ENCODE data around the gene PEBP1.
"Not testable (repeated sequence)": the region's sequence is repeated elsewhere in the genome, so short reads cannot be mapped to it uniquely, and the experiment has no call there.

PEBP1 gene

GRCh38 chr12:118135788-118136558 is at the start of gene PEBP1:
PEBP1 (plus strand) TSS chr12:118136124; CDS start chr12:118136210, 86 bp downstream.
- peak; percentile 82 to 84 for DNase-seq (ENCODE audit: low read depth in 2 of 2)

GRCh38 chr12:118089782-118090181 is 46.1 kb upstream of the PEBP1 start:
- no peak for DNase-seq (ENCODE audit: low read depth in 2 of 2)

- DNase-seq (ENCODE audit: low read depth in 2 of 2) = no peak
Observed at GRCh38 chr12:118094039-118094438, 41.9 kb upstream of the PEBP1 start.

GRCh38 chr12:118098401-118098800 is 37.5 kb upstream of the PEBP1 start:
- no peak for DNase-seq (ENCODE audit: low read depth in 2 of 2)

GRCh38 chr12:118098911-118099671 is 36.8 kb upstream of the PEBP1 start:
- no peak for DNase-seq (ENCODE audit: low read depth in 2 of 2)

GRCh38 chr12:118101051-118101450 is 34.9 kb upstream of the PEBP1 start:
- DNase-seq (ENCODE audit: low read depth in 2 of 2) = no peak

- no peak for DNase-seq (ENCODE audit: low read depth in 2 of 2)
Observed at GRCh38 chr12:118102070-118102469, 33.9 kb upstream of the PEBP1 start.

- DNase-seq (ENCODE audit: low read depth in 2 of 2) = no peak
Observed at GRCh38 chr12:118102609-118103008, 33.3 kb upstream of the PEBP1 start.

- no peak for DNase-seq (ENCODE audit: low read depth in 2 of 2)
Observed at GRCh38 chr12:118103201-118103600, 32.7 kb upstream of the PEBP1 start.

GRCh38 chr12:118103601-118104382 is 32.1 kb upstream of the PEBP1 start, which contains the start of gene VSIG10:
VSIG10 (minus strand) TSS chr12:118104011; CDS start chr12:118103671, 340 bp downstream.
- DNase-seq (ENCODE audit: low read depth in 2 of 2) = no peak

GRCh38 chr12:118107011-118107410 is 28.9 kb upstream of the PEBP1 start:
- no peak for DNase-seq (ENCODE audit: low read depth in 2 of 2)

GRCh38 chr12:118107694-118108093 is 28.2 kb upstream of the PEBP1 start:
- DNase-seq (ENCODE audit: low read depth in 2 of 2) = no peak

- no peak for DNase-seq (ENCODE audit: low read depth in 2 of 2)
Observed at GRCh38 chr12:118109088-118109487, 26.8 kb upstream of the PEBP1 start.

- DNase-seq (ENCODE audit: low read depth in 2 of 2) = no peak
Observed at GRCh38 chr12:118119449-118119879, 16.5 kb upstream of the PEBP1 start.

GRCh38 chr12:118120579-118121363 is 15.2 kb upstream of the PEBP1 start:
- peak; percentile 19 to 40 for DNase-seq (ENCODE audit: low read depth in 2 of 2)

- no peak for DNase-seq (ENCODE audit: low read depth in 2 of 2)
Observed at GRCh38 chr12:118122264-118122663, 13.7 kb upstream of the PEBP1 start.

- DNase-seq (ENCODE audit: low read depth in 2 of 2) = no peak
Observed at GRCh38 chr12:118124333-118124874, 11.5 kb upstream of the PEBP1 start.

- DNase-seq (ENCODE audit: low read depth in 2 of 2) = no peak
Observed at GRCh38 chr12:118125743-118126118, 10.2 kb upstream of the PEBP1 start.

- no peak for DNase-seq (ENCODE audit: low read depth in 2 of 2)
Observed at GRCh38 chr12:118126119-118126757, 9.7 kb upstream of the PEBP1 start.

- no peak for DNase-seq (ENCODE audit: low read depth in 2 of 2)
Observed at GRCh38 chr12:118127867-118128266, 8.1 kb upstream of the PEBP1 start.

- not testable (repeated sequence) for DNase-seq (ENCODE audit: low read depth in 2 of 2)
Observed at GRCh38 chr12:118129436-118129835, 6.5 kb upstream of the PEBP1 start.
